Midbrain (tissue), 1 donor: ENCODE data around the gene UNC119B.
"Not testable (repeated sequence)": the region's sequence is repeated elsewhere in the genome, so short reads cannot be mapped to it uniquely, and the experiment has no call there.

Experiments used
- DNase-seq: peaks from one replicate; lab custom pipeline; 2025; lab: John Stamatoyannopoulos, UW

UNC119B gene

DNA sequence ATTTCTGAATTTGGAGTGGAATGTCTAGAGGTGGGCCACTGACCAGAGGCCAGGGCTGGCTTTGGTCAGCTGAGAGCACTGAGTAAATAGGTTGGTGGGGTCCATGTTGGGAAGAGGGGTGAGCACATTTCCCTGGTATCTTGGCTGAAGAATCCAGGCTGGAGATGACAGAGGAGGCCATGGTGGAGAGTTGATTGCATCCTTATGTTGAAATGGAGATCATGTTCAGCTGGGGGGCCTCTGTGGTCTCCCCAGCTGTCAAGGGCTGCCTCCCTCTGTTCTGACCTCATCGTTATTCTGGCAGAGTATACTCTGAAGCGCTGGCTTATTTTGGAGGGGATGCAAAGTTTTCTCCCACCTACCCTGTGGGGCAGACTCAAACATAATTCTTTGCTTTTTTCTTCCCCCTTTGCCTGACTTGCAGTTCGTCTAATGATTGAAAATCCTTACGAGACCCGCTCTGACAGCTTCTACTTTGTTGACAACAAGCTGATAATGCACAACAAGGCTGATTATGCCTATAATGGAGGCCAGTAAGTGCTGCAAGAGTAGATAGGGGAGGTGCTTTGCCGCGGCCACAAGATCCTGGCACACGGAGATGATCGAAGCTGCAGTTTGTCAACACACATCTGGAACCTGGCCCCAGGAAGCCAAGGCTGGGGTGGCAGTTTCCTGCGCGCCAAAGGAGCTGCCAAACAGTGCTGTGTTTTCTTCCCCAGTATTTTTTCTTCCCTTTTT lies 9.4 kb downstream of the UNC119B start:
- no peak for DNase-seq

- DNase-seq: peak; percentile 61
These were observed 10.2 kb downstream of the UNC119B start for GRCh38 chr12:120720234-120720986.

DNA sequence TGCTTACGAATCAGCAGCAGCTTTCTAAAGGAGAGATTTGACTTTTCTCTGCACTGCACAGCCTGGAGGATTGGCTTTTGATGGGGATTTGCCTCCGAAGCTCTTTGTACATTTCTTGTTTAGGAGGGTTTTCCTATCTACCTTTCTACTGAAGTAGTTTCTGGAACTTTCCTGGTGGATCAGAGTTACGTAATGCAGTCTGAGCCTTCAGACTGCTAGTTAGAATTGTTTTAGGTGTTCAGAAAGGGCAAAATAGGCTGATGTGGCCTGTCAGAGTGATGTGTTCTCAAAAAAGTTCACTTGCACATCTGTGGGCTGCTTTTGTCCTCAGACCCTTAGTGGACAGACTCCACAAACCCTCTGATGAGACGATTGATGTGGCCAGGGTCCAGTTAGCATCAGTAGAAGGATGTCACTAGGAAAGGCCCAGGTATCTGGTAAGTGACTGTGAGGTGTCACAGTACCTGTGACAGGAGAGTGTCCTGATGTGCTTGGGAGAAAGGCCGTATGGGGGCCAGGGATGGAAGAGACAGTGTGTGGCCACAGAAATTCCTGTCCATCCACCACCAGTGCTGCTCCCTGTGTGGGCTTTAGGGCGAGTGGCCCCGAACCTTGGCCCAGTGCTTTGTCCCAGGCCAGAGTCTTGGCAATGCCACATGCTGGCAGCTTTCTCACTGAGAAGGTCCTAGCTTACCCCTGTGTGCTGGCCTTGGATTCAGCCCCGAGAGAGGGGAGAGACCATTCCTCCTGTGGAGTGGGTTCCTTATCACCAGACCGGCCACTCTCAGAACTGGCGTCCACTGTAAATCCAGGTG lies 10.9 kb downstream of the UNC119B start:
- no peak for DNase-seq

GRCh38 chr12:120721866-120722265 lies 11.6 kb downstream of the UNC119B start:
- DNase-seq: no peak

GRCh38 chr12:120722784-120723183 lies 12.5 kb downstream of the UNC119B start:
- DNase-seq: no peak

GRCh38 chr12:120724720-120725119 lies 14.5 kb downstream of the UNC119B start:
- DNase-seq: no peak

DNA sequence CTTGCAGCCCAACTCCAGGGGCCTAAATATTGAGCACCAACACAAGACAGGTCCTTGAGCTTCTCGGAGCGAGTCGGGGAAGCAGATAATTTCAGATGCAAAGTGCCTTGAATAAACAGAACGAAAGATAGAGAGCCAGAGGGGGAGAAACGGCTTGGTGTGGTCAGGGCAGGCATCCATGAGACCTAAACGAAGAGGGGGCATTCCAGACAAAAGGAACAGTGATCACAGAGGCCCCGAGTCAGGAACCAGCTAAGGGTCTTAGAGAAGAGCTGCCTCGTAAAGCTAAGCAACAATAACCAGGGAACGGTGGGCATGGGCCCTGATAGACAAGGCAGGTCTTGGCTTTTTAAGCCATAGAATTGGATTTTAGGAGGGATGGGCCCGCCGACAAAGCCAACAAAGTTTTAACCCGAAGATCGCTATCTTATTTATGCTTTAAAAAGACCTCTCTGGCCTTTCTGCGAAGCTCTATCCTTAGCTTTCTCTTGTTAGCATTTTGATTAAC lies 14.9 kb downstream of the UNC119B start:
- DNase-seq: no peak

DNA sequence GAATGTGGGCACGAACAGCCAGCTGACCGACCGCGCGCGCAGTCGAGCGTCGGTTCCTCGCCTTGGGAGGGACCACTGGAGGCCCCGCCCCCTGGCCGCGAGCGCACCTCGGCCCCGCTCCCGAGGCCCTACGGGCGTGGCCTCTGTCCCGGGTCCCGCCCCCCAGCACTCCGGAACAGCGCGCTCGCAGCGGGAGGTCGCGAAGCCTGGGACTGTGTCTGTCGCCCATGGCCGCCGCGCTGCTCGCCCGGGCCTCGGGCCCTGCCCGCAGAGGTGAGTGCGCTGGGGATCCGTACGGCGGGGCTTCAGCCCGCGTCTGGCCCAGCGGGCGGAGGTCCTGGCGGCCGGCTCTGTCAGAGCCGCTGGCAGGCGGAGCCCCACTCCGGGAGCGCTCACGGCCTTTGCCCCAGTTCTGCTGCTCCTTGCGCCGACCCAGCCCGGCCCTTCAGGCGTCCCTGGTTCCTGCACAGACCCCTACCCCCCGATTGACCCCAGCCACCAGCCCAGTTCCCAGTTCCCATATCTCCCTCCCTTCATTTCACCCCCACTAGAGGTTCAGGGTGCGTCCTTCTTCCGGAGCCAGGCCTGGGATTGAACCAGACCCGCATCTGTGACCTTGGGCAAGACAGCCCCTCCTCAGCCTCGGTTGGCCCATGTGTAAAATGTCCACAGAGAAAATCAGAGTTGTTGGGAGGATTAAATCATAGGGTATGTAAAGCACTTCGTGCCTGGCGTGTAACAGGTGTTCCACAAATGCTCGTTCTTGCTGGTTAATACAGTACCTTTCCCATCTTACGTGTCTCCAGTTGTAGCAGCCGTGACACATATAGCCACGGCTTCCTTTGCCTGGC lies 15.6 kb downstream of the UNC119B start, which contains the start of gene ACADS:
Gene ACADS, plus strand, starts transcription at position 168 of the 851 bp plus-strand sequence. Its CDS starts 60 bp downstream, at position 228.
- peak; percentile 84 for DNase-seq

- no peak for DNase-seq
These were observed 16.2 kb downstream of the UNC119B start for GRCh38 chr12:120726510-120726793.

GRCh38 chr12:120726961-120727360 lies 16.7 kb downstream of the UNC119B start:
- DNase-seq: no peak

DNA sequence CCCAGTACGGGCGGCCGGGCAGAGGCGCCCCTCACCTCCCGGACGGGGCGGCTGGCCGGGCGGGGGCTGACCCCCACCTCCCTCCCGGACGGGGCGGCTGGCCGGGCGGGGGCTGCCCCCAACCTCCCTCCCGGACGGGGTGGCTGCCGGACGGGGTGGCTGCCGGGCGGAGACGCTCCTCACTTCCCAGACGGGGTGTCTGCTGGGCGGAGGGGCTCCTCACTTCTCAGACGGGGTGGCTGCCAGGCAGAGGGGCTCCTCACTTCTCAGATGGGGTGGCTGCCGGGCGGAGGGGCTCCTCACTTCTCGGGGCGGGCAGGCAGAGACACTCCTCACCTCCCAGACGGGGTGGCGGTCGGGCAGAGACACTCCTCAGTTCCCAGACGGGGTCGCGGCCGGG lies 21.9 kb downstream of the UNC119B start:
- DNase-seq: not testable (repeated sequence)

GRCh38 chr12:120733574-120733973 lies 23.3 kb downstream of the UNC119B start:
- DNase-seq: no peak

DNA sequence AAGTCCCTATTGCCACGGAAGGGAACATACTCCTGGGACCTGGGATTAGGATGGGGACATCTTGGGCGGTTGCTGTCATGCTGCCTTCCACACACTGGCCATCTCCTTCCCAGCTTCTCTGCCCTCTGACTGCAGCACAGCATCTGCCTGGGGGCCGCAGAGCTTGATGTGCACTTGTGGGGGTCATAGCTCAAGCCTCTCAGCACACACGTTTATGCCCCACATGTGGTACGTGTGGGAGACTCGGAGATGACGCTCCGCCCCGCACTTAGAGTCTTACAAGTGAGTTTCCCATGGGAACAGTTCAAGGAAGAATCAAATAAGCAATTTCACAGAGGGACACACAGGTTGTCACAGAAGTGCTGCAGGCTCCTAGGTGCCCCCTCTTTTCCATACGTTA lies 24.0 kb downstream of the UNC119B start:
- no peak for DNase-seq

GRCh38 chr12:120735181-120735580 lies 24.9 kb downstream of the UNC119B start:
- DNase-seq: no peak

- DNase-seq: no peak
These were observed 26.4 kb downstream of the UNC119B start for GRCh38 chr12:120736404-120737331.

DNA sequence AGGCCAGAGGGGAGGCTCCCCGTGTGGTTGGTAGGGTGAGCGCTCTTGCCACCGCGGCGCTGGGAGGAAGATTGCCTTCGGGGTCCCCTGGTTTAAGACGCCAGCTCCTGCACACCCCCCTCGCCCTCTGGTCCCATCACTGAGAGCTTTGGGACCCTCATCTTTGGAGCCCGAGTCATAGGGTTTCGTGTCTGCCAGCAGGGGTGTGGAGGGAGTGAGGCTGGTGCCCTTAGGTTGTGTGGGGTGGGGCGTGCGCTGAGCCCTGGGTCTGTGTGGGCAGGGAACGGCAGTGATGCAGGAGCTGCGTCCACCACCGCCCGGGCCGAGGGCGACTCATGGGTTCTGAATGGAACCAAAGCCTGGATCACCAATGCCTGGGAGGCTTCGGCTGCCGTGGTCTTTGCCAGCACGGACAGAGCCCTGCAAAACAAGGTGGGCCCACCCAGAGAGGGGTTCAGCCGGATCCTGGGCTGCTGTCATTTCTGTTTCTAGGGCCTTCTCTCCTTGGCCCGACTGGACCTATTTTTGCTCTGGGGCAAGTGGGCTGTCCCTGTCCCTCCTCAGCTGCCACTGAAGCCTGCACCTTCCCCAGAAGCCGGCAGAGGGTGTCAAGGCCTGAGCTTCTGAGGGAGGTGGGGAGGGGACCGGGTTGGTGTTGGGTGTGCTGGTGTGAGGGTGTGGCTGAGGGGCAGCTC lies 27.4 kb downstream of the UNC119B start:
- no peak for DNase-seq

DNA sequence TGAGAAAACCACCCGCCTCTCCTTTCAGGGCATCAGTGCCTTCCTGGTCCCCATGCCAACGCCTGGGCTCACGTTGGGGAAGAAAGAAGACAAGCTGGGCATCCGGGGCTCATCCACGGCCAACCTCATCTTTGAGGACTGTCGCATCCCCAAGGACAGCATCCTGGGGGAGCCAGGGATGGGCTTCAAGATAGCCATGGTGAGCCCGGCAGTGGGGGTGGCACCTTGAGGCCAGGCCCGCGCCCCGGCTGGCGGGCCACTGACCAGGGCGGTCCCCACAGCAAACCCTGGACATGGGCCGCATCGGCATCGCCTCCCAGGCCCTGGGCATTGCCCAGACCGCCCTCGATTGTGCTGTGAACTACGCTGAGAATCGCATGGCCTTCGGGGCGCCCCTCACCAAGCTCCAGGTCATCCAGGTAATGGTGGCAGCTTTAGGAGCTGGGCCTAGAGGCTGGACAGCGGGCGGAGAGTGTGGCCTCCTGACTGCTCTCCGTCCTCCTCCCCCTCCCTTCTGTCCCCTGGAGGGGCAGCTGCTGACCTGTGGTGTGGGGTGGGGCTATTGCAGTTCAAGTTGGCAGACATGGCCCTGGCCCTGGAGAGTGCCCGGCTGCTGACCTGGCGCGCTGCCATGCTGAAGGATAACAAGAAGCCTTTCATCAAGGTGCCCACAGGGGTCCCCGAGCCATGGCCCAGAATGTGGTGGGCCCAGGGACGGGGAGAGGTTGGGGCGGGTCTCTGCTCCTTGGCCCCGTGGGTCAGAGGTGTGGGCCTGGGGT lies 28.2 kb downstream of the UNC119B start:
- DNase-seq: no peak

DNA sequence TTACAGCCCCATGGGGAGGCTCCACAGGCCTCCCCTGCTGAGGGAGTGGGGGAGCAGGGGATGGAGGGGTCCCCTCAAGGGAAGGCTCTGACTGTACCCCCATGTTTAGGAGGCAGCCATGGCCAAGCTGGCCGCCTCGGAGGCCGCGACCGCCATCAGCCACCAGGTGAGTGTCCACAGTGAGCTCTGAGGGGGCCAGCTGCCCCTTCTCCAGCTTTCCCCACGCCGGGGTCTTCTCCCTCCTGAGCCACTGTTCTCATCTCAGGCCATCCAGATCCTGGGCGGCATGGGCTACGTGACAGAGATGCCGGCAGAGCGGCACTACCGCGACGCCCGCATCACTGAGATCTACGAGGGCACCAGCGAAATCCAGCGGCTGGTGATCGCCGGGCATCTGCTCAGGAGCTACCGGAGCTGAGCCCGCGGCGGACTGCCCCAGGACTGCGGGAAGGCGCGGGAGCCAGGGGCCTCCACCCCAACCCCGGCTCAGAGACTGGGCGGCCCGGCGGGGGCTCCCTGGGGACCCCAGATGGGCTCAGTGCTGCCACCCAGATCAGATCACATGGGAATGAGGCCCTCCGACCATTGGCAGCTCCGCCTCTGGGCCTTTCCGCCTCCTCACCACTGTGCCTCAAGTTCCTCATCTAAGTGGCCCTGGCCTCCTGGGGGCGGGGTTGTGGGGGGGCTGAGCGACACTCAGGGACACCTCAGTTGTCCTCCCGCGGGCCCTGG lies 28.9 kb downstream of the UNC119B start:
- DNase-seq: no peak
